Stomach smooth muscle (tissue), 2 donors: Measurements from ENCODE around the gene CDHR5.

Experiments
- H3K27ac ChIP-seq: one replicate; pipeline ENCODE4 v1.7.0; 2013; ENCODE audit warnings: mild to moderate bottlenecking, low read length, inconsistent platforms
- H3K27me3 ChIP-seq, 2 donors: one replicate each; pipeline ENCODE4 v1.7.0; 2013; ENCODE audit warnings: low read length in 2 of 2; ENCODE audit not compliant: insufficient read depth in 2 of 2, control insufficient read depth in 1 of 2
- H3K36me3 ChIP-seq, 2 donors: one replicate each; pipeline ENCODE4 v1.7.0; 2013; ENCODE audit warnings: low read length in 2 of 2; ENCODE audit not compliant: control insufficient read depth in 2 of 2, insufficient read depth in 2 of 2
- H3K4me1 ChIP-seq: one replicate; pipeline ENCODE4 v1.7.0; 2013; ENCODE audit warnings: low read length; ENCODE audit not compliant: control insufficient read depth, insufficient read depth
- H3K4me3 ChIP-seq, 2 donors: one replicate each; pipeline ENCODE4 v1.7.0; 2013; ENCODE audit warnings: low read length in 2 of 2
- H3K9ac ChIP-seq, 2 donors: one replicate each; pipeline ENCODE4 v1.7.0; 2013; ENCODE audit warnings: low read length in 2 of 2, mild to moderate bottlenecking in 1 of 2
- H3K9me3 ChIP-seq, 2 donors: one replicate each; pipeline ENCODE4 v1.7.0; 2013; ENCODE audit warnings: low read length in 2 of 2; ENCODE audit not compliant: control insufficient read depth in 2 of 2
- donor health status: healthy.
- donor health status: Pancreatic carcinoma.

CDHR5 gene

GRCh38 chr11:595400-595799 is 29.4 kb downstream of the CDHR5 start:
- Histone ChIP-seq H3K27ac (no peak overlapping the region), H3K36me3 (peaks cover 57 to 59% of the 10 kb centered on the region in 2 donors), H3K9ac (no peak overlapping the region), H3K4me1 (no peaks in the 10 kb centered on the region), H3K9me3 (no peaks in the 10 kb centered on the region), H3K4me3 (no peak overlapping the region), H3K27me3 (no peaks in the 10 kb centered on the region)

DNA sequence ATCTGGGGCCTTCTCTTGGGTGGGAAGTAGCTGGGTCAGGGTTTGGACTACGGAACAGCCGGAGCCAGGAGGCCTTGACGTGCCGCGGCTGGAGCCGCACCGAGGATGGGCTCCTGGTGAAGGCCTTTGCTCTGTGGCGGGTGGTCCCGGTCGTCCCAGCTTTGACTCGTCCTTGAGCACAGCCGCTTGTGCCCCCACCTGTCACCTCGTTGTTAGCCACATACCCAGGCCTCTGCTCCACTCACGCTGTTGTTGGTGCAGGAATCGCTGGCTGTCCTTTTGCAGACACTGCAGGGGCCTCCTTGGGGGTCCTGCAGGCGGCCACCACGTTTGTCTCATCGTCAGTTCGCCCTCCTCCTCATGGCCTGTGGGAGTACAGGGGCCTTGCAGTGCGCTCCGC is 31.4 kb downstream of the CDHR5 start:
- Histone ChIP-seq H3K36me3 (peaks cover 55 to 61% of the 10 kb centered on the region in 2 donors), H3K27me3 (no peaks in the 10 kb centered on the region), H3K9ac (no peak overlapping the region), H3K4me1 (no peaks in the 10 kb centered on the region), H3K27ac (no peak overlapping the region), H3K9me3 (no peaks in the 10 kb centered on the region), H3K4me3 (no peak overlapping the region)

- Histone ChIP-seq H3K27me3 (no peaks in the 10 kb centered on the region), H3K36me3 (peaks cover 51 to 60% of the 10 kb centered on the region in 2 donors), H3K9ac (no peak overlapping the region)
Observed at GRCh38 chr11:592918-593317, 31.8 kb downstream of the CDHR5 start.

DNA sequence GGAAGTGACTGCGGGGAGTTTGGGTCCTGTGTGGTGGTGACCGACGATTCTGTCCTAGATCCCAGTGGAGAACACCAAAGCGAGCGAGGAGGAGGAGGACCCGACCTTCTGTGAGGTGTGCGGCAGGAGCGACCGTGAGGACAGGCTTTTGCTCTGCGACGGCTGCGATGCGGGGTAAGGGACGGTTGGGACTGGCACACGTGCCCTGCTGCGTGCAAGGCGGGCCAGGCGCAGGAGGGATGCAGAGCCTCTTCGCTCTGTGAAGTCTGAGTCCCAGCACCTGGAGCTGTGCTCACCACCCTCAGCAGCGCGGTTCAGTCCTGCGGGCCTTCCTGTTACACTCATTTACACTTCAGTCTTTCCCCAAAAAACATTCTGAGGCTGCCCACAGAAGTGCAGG is 32.3 kb downstream of the CDHR5 start:
- Histone ChIP-seq H3K36me3 (peaks cover 52 to 64% of the 10 kb centered on the region in 2 donors), H3K4me1 (peaks cover 4% of the 10 kb centered on the region), H3K27me3 (no peaks in the 10 kb centered on the region), H3K9ac (no peak overlapping the region), H3K9me3 (no peaks in the 10 kb centered on the region), H3K27ac (no peak overlapping the region), H3K4me3 (no peak overlapping the region)

More at GRCh38 chr11:592918-593317, 31.8 kb downstream of the CDHR5 start:
- Histone ChIP-seq H3K4me1 (peaks cover 2% of the 10 kb centered on the region), H3K9me3 (no peaks in the 10 kb centered on the region), H3K4me3 (no peak overlapping the region), H3K27ac (no peak overlapping the region)

- no peak overlapping the region for H3K4me3 ChIP-seq
- H3K36me3 ChIP-seq: peaks cover 51 to 64% of the 10 kb centered on the region in 2 donors
- no peak overlapping the region for H3K9ac ChIP-seq
- no peaks in the 10 kb centered on the region for H3K27me3 ChIP-seq
- no peaks in the 10 kb centered on the region for H3K9me3 ChIP-seq
- peaks cover 4% of the 10 kb centered on the region for H3K4me1 ChIP-seq
- H3K27ac ChIP-seq: no peak overlapping the region
Observed at GRCh38 chr11:590997-591396, 33.8 kb downstream of the CDHR5 start.

- H3K4me3 ChIP-seq: no peak overlapping the region
- H3K27ac ChIP-seq: no peak overlapping the region
- H3K36me3 ChIP-seq: peaks cover 47 to 58% of the 10 kb centered on the region in 2 donors
- no peak overlapping the region for H3K9ac ChIP-seq
- H3K4me1 ChIP-seq: peaks cover 4% of the 10 kb centered on the region
- no peaks in the 10 kb centered on the region for H3K9me3 ChIP-seq
- H3K27me3 ChIP-seq: no peaks in the 10 kb centered on the region
Observed at GRCh38 chr11:589798-590197, 35.0 kb downstream of the CDHR5 start.

- Histone ChIP-seq H3K9ac (no peak overlapping the region), H3K27ac (no peak overlapping the region), H3K9me3 (no peaks in the 10 kb centered on the region), H3K4me3 (no peak overlapping the region), H3K36me3 (peaks cover 44 to 54% of the 10 kb centered on the region in 2 donors), H3K27me3 (no peaks in the 10 kb centered on the region), H3K4me1 (peaks cover 4% of the 10 kb centered on the region)
Observed at GRCh38 chr11:587978-588380, 36.8 kb downstream of the CDHR5 start.

DNA sequence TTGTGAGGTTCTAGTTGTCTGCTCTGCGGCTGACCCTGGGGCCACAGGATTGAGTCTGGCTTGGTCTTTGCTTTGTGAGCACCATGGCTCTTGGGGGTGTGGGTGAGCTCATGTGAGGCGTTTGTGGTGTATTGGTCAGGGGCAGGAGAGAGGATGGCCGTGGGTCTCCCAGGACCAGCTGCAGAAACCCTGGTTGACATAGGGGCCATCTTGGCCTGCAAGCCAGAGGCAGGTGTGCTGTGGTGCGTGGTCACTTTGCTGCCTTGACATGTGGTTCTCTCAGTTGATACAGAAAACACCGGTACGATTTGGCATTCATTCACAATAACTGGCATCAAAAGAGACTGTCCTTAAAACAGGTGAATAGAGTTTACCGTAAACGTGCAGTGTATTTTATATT is 37.2 kb downstream of the CDHR5 start:
- no peak overlapping the region for H3K9ac ChIP-seq
- H3K36me3 ChIP-seq: peaks cover 40 to 50% of the 10 kb centered on the region in 2 donors
- no peaks in the 10 kb centered on the region for H3K27me3 ChIP-seq
- H3K27ac ChIP-seq: no peak overlapping the region
- no peaks in the 10 kb centered on the region for H3K9me3 ChIP-seq
- H3K4me1 ChIP-seq: peaks cover 4% of the 10 kb centered on the region
- H3K4me3 ChIP-seq: no peak overlapping the region

DNA sequence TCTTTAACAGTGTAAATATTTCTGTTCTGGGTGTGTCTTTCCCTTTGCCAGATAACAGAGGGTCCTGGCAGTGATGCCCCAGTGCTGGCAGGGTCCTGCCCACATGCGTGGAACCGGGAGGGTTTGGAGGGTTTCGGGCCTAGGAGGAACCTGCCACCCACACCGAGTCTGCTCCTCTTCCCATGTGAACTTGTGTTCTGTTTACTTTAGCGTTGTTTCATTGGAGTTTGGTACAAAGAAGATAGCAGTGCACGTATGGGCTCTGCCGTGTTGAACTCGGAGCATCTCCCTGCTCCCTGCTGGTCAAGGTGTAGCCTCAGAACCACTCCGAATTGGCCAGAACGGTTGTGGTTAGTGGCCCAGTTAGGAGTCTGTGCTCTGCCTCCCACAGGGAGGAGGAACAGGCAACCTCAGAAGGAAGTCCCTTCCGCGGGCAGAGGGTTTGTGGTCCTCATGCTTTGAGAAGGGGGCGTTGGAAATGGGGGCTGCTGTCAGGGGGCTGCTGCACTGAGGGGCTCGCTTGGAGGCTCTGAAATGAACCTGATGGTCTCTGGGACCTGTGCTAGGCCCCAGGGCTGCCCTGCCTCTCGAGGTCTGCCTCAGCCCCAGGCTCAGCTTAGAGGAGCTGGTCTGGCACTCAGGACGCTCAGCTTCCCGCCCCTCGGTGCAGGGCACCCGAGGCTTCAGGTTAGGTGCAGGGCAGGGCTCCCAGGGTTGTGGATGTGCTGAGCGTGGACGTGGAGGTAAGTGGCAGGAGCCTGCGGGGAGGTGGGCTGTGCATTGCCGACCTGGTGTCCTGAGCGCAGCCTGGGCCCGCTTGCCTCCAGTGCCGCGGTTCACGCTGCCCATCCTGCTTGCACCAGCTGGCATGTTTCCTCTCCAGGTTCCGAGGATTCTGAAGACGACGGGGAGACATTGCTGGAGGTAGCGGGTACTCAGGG is 38.1 kb downstream of the CDHR5 start:
- H3K4me1 ChIP-seq: peaks cover 6% of the 10 kb centered on the region
- H3K27ac ChIP-seq: no peak overlapping the region
- peaks cover 38 to 49% of the 10 kb centered on the region in 2 donors for H3K36me3 ChIP-seq

GRCh38 chr11:584287-584686 is 40.5 kb downstream of the CDHR5 start:
- Histone ChIP-seq H3K9me3 (no peaks in the 10 kb centered on the region), H3K27me3 (no peaks in the 10 kb centered on the region), H3K27ac (no peak overlapping the region), H3K4me3 (no peak overlapping the region), H3K4me1 (peaks cover 21% of the 10 kb centered on the region), H3K9ac (no peak overlapping the region), H3K36me3 (peaks cover 28 to 34% of the 10 kb centered on the region in 2 donors)

More for the DNA sequence above, 38.1 kb downstream of the CDHR5 start:
- Histone ChIP-seq H3K4me3 (no peak overlapping the region), H3K9ac (no peak overlapping the region), H3K27me3 (no peaks in the 10 kb centered on the region), H3K9me3 (no peaks in the 10 kb centered on the region)

DNA sequence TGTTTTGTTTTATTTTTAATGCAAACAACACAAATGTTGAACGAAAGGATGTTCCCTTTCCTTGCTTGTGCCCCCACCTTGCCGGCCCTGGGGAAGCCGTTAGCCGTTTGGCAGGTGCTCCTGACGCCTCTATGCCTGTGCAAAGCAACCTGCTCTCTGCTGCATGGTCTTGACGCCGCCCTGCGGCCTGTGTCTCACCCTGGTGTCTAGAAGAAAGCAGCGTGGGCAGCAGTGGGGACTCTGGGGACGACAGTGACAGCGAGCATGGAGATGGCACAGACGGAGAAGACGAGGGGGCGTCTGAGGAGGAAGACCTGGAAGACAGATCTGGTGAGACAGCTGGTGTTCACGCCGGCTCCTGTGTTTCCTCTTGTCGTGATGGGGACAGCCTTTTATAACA is 43.0 kb downstream of the CDHR5 start:
- peaks cover 41% of the 10 kb centered on the region for H3K4me1 ChIP-seq
- no peaks in the 10 kb centered on the region for H3K27me3 ChIP-seq
- no peak overlapping the region for H3K4me3 ChIP-seq
- H3K9ac ChIP-seq: no peak overlapping the region
- H3K36me3 ChIP-seq: peaks cover 14 to 19% of the 10 kb centered on the region in 2 donors
- no peaks in the 10 kb centered on the region for H3K9me3 ChIP-seq
- no peak overlapping the region for H3K27ac ChIP-seq
